Kidney tubule cell (primary cell): ENCODE measurements around the gene EVC.
A peak's percentile ranks its signal among the peaks of the same experiment; 100 is the strongest.
"Not testable (repeated sequence)": the region's sequence is repeated elsewhere in the genome, so short reads cannot be mapped to it uniquely, and the experiment has no call there.

Experiments used
- DNase-seq: peaks from one replicate; pipeline ENCODE4 v3.0.0-alpha.2; 2018; ENCODE audit warnings: low spot score

EVC gene

GRCh38 chr4:5813882-5814255 lies 102.9 kb downstream of the EVC start:
- DNase-seq = no peak

GRCh38 chr4:5814421-5814820 lies 103.4 kb downstream of the EVC start:
- DNase-seq = no peak

- peak; percentile 58 for DNase-seq
These were observed 104.6 kb downstream of the EVC start for GRCh38 chr4:5815641-5816040.

- no peak for DNase-seq
These were observed 105.1 kb downstream of the EVC start for GRCh38 chr4:5816101-5816500.

- no peak for DNase-seq
These were observed 105.9 kb downstream of the EVC start for GRCh38 chr4:5816851-5817375.

- no peak for DNase-seq
These were observed 110.8 kb downstream of the EVC start for GRCh38 chr4:5821665-5822358.

- no peak for DNase-seq
These were observed 111.6 kb downstream of the EVC start for GRCh38 chr4:5822619-5823018.

GRCh38 chr4:5823542-5824211 lies 112.7 kb downstream of the EVC start:
- no peak for DNase-seq

GRCh38 chr4:5824227-5824626 lies 113.2 kb downstream of the EVC start:
- DNase-seq = no peak

GRCh38 chr4:5824635-5825034 lies 113.6 kb downstream of the EVC start:
- peak; percentile 40 for DNase-seq

- no peak for DNase-seq
These were observed 114.5 kb downstream of the EVC start for GRCh38 chr4:5825321-5826041.

GRCh38 chr4:5826437-5827107 lies 115.6 kb downstream of the EVC start:
- DNase-seq = no peak

GRCh38 chr4:5827108-5828004 lies 116.4 kb downstream of the EVC start:
- DNase-seq = no peak

GRCh38 chr4:5828005-5828391 lies 117.0 kb downstream of the EVC start:
- no peak for DNase-seq

- DNase-seq = no peak
These were observed 125.9 kb downstream of the EVC start for GRCh38 chr4:5836943-5837342.

GRCh38 chr4:5837483-5837882 lies 126.5 kb downstream of the EVC start:
- DNase-seq = not testable (repeated sequence)

- DNase-seq = no peak
These were observed 128.3 kb downstream of the EVC start for GRCh38 chr4:5839332-5839731.

GRCh38 chr4:5839751-5840674 lies 129.0 kb downstream of the EVC start:
- no peak for DNase-seq

- no peak for DNase-seq
These were observed 131.5 kb downstream of the EVC start for GRCh38 chr4:5842456-5842855.
